Endothelial cell of umbilical vein (primary cell): Measurements from ENCODE around the gene C17orf67. TPM values are rescaled to one million over a fixed set of nuclear protein-coding genes. Genes with fewer than 3 reads are reported as not detected.
"Not testable (repeated sequence)": the region's sequence is repeated elsewhere in the genome, so short reads cannot be mapped to it uniquely, and the experiment has no call there.

Source experiments
- BruUV-seq: library from RNA; stranded (reverse); fragments of 400-500 nt; replicated peaks from 2 replicates; lab custom pipeline; 2021; lab: Mats Ljungman, UMichigan
- CTCF ChIA-PET: fragments of 300-600, 350-600 bp; sonication (Branson Sonifier 250); formaldehyde crosslinking; loops from one replicate; lab custom pipeline; 2021; ENCODE audit warnings: antibody characterized with exemption, inconsistent platforms; lab: Charles Lee
- POLR2A ChIA-PET: fragments of 300-600, 350-600 bp; sonication (Branson Sonifier 250); formaldehyde crosslinking; loops from one replicate; lab custom pipeline; 2021; ENCODE audit warnings: antibody characterized with exemption, inconsistent platforms; lab: Charles Lee
- DNase-seq: peaks from one replicate; pipeline ENCODE4 v3.0.0-alpha.2; 2011; ENCODE audit warnings: low read depth, low spot score
- FAIRE-seq: peaks from 2 replicates; lab custom pipeline; 2011; peaks lifted over from hg19 to GRCh38; lab: Jason Lieb, UNC
- H2AFZ ChIP-seq: 2 replicates; pipeline ENCODE4 v1.6.0; 2012; ENCODE audit warnings: low read depth, low read length, control low read depth, inconsistent platforms
- H3K27ac ChIP-seq: 2 replicates; pipeline ENCODE4 v1.5.1; 2011; ENCODE audit warnings: low read depth, mild to moderate bottlenecking, control low read depth, low read length, moderate library complexity; ENCODE audit not compliant: insufficient read depth
- H3K27me3 ChIP-seq, 2 experiments: 2 replicates each; pipeline versions ENCODE4 v1.6.0 to v1.6.1; 2011; ENCODE audit warnings: low read length in 2 of 2, mixed read lengths in 1 of 2; ENCODE audit not compliant: control insufficient read depth in 2 of 2, insufficient read depth in 2 of 2
- H3K36me3 ChIP-seq, 2 experiments: 2 replicates in 1 of 2; 3 replicates in 1 of 2; pipeline ENCODE4 v1.5.1; 2011; ENCODE audit warnings: low read length in 2 of 2, mild to moderate bottlenecking in 1 of 2, moderate library complexity in 1 of 2; ENCODE audit not compliant: control insufficient read depth in 2 of 2, insufficient read depth in 2 of 2; ENCODE audit errors: extremely low read depth in 1 of 2
- H3K4me1 ChIP-seq: 3 replicates; pipeline ENCODE4 v1.5.1; 2011; ENCODE audit warnings: mild to moderate bottlenecking, low read length; ENCODE audit not compliant: control insufficient read depth, insufficient read depth; ENCODE audit errors: extremely low read depth
- H3K4me2 ChIP-seq: 2 replicates; pipeline ENCODE4 v1.6.1; 2011; ENCODE audit warnings: low read length, control low read depth, mixed read lengths; ENCODE audit not compliant: insufficient read depth
- H3K4me3 ChIP-seq, 3 experiments: fragments of 200-600 bp in 1 of 3; sonication (generic), shearing (Covaris generic) in 1 of 3; replicated peaks in 1 of 3; 2 replicates each; pipeline ENCODE4 v1.5.1; 2011 to 2016; ENCODE audit warnings: control low read depth in 3 of 3, low read length in 3 of 3, mild to moderate bottlenecking in 2 of 3, inconsistent platforms in 1 of 3, low read depth in 1 of 3, moderate library complexity in 1 of 3; ENCODE audit not compliant: insufficient read depth in 1 of 3
- H3K79me2 ChIP-seq: 2 replicates; pipeline ENCODE4 v1.6.0; 2012; ENCODE audit warnings: low read length, inconsistent platforms; ENCODE audit not compliant: control insufficient read depth, insufficient read depth
- H3K9ac ChIP-seq: replicated peaks from 2 replicates; pipeline ENCODE3; 2011; ENCODE audit warnings: low read length, control low read depth; ENCODE audit not compliant: insufficient read depth; ENCODE audit errors: extremely low read depth
- H3K9me1 ChIP-seq: replicated peaks from 3 replicates; pipeline ENCODE4 v1.6.0; 2011; ENCODE audit warnings: mild to moderate bottlenecking, low read length; ENCODE audit not compliant: control insufficient read depth, insufficient read depth; ENCODE audit errors: extremely low read depth
- H3K9me3 ChIP-seq: replicated peaks from 2 replicates; pipeline ENCODE4 v1.5.1; 2012; ENCODE audit warnings: low read length, inconsistent platforms; ENCODE audit not compliant: control insufficient read depth, insufficient read depth
- H4K20me1 ChIP-seq: replicated peaks from 2 replicates; pipeline ENCODE3; 2011; ENCODE audit warnings: mild to moderate bottlenecking, low read length; ENCODE audit not compliant: control insufficient read depth, insufficient read depth; ENCODE audit errors: extremely low read depth
- FOS ChIP-seq: IDR thresholded peaks from 2 replicates; pipeline ENCODE4 v1.6.1; 2011; ENCODE audit warnings: mild to moderate bottlenecking, low read length, moderate library complexity, borderline replicate concordance; ENCODE audit not compliant: insufficient read depth
- POLR2A ChIP-seq: IDR thresholded peaks from 2 replicates; pipeline ENCODE4 v1.6.1; 2012; ENCODE audit warnings: low read depth, mild to moderate bottlenecking, control low read depth, low read length
- POLR2AphosphoS5 ChIP-seq: IDR thresholded peaks from 2 replicates; pipeline ENCODE4 v1.6.1; 2012; ENCODE audit warnings: low read depth, mild to moderate bottlenecking, control low read depth, low read length, moderate library complexity; ENCODE audit not compliant: insufficient read depth
- dilution Hi-C: fragments of 300-500 bp; cut with MboI; formaldehyde crosslinking; loops from one replicate; pipeline ENCODE4 v1.15.0; 2019; ENCODE audit warnings: low sequenced_read_pairs; ENCODE audit not compliant: extremely low pct_ligation_motif_present
- intact Hi-C: fragments of 100-400 bp; cut with micrococcal nuclease; formaldehyde crosslinking; loops from one replicate; pipeline ENCODE4 v1.10.0; 2022
- polyA plus RNA-seq, 4 experiments: library from polyadenylated mRNA; depleted of rRNA in 3 of 4; stranded (reverse) in 3 of 4; unstranded in 1 of 4; fragments of >200 nt; gene quantifications; 2 replicates each; pipeline versions ENCODE4 v1.2.1 to v1.2.3, GENCODE V29; 2011 to 2012; ENCODE audit warnings: missing spikeins in 1 of 4
- total RNA-seq: library from RNA; stranded (reverse); gene quantifications from 2 replicates; pipeline ENCODE4 v1.2.3, GENCODE V29; 2021

The C17orf67 gene
- total and polyA plus RNA-seq, 2 donors (not counting 3 experiments of a cell fraction or from before 2014, with no cell fraction given) = 1.9 to 5.8 TPM

DNA sequence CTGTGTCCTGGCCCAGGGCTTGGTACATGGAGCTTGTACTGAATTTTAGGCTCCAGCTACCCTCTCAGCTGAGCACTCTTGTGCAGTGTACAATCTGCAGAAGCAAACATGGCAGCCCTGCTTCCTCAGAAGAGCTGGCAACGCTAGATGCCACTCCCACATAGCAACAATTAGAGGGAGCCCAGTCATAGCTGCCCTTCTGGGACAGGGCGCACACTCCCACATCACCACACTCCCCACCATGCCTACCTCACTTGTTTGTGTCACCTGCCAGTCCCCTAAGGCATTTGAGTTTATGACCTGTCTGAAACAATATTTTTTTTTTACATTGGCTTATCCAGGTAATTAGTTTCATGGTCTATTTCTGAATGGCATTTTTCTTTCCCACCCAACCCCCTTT is 72.3 kb downstream of the C17orf67 start:
- FAIRE-seq (no peak), DNase-seq (no peak)
- POLR2A ChIA-PET = no interaction called here
- Histone ChIP-seq H3K4me1 (peaks cover 3% of the 10 kb centered on the region), H3K36me3 (no peaks in the 10 kb centered on the region), H3K9me1 (no peaks in the 10 kb centered on the region), H3K4me2 (no peak overlapping the region), H3K9me3 (no peaks in the 10 kb centered on the region), H2AFZ (no peak overlapping the region), H3K4me3 (no peak overlapping the region), H3K9ac (no peak overlapping the region), H3K27me3 (peaks cover 2 to 4% of the 10 kb centered on the region in 2 experiments), H3K79me2 (no peaks in the 10 kb centered on the region), H4K20me1 (no peaks in the 10 kb centered on the region), H3K27ac (no peak overlapping the region)
- no TSS peak for BruUV-seq
- TF ChIP-seq FOS (no peak), POLR2AphosphoS5 (no peak), POLR2A (no peak)
- dilution Hi-C loops = no loop called here
- CTCF ChIA-PET = interaction anchor here (1.3 to 1.8 kb wide), 2 partner anchors 19 to 46 kb away, joined by 3 to 7 read pairs; no protein-coding TSS in a partner anchor
- intact Hi-C loops = no loop called here

DNA sequence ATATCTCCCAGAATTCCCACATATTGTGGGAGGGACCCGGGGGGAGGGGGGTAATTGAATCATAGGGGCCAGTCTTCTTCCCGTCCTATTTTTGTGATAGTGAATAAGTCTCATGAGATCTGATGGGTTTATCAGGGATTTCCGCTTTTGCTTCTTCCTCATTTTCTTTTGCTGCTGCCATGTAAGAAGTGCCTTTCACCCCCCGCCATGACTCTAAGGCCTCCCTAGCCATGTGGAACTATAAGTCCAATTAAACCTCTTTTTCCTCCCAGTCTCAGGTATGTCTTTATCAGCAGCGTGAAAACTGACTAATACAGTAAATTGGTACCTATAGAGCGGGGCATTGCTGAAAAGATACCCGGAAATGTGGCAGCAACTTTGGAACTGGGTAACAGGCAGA is 76.1 kb downstream of the C17orf67 start:
- intact Hi-C loops = loop anchor here (10.0 kb wide), 1 partner anchor 573 kb away; no protein-coding TSS in a partner anchor
- H3K36me3 ChIP-seq, BruUV-seq, H3K27ac ChIP-seq, H3K4me3 ChIP-seq, H3K9me1 ChIP-seq, dilution Hi-C loops, H4K20me1 ChIP-seq, DNase-seq, H3K9ac ChIP-seq, H3K27me3 ChIP-seq, H3K79me2 ChIP-seq, H3K9me3 ChIP-seq, FAIRE-seq, H2AFZ ChIP-seq, POLR2A ChIA-PET, H3K4me2 ChIP-seq: not testable (repeated sequence)
- H3K4me1 ChIP-seq = peaks cover 24% of the 10 kb centered on the region
- CTCF ChIA-PET = interaction anchor here (7.7 kb wide), 1 partner anchor 22 kb away, joined by 64 read pairs; no protein-coding TSS in a partner anchor
